Renal pelvis (tissue), 4 donors: Measurements from ENCODE around the gene PTOV1. TPM values are rescaled to one million over a fixed set of nuclear protein-coding genes. Genes with fewer than 3 reads are reported as not detected.

Experiments used
- DNase-seq: peaks from one replicate; pipeline ENCODE4 v3.0.0-alpha.2; 2013
- polyA plus RNA-seq, 3 donors: library from polyadenylated mRNA; unstranded; fragments of 120-200 nt; gene quantifications; one replicate each; pipeline ENCODE4 v1.2.1, GENCODE V29; 2013; ENCODE audit not compliant: insufficient read length in 3 of 3

PTOV1 gene
- polyA plus RNA-seq, 3 donors, result 351 to 386 (median 360) TPM

- DNase-seq, result no peak
Measured at GRCh38 chr19:49869009-49869483, 18.1 kb downstream of the PTOV1 start.

GRCh38 chr19:49869484-49870308 is 18.7 kb downstream of the PTOV1 start:
- peak; percentile 100 for DNase-seq

- no peak for DNase-seq
Measured at GRCh38 chr19:49870309-49870901, 19.4 kb downstream of the PTOV1 start.

DNA sequence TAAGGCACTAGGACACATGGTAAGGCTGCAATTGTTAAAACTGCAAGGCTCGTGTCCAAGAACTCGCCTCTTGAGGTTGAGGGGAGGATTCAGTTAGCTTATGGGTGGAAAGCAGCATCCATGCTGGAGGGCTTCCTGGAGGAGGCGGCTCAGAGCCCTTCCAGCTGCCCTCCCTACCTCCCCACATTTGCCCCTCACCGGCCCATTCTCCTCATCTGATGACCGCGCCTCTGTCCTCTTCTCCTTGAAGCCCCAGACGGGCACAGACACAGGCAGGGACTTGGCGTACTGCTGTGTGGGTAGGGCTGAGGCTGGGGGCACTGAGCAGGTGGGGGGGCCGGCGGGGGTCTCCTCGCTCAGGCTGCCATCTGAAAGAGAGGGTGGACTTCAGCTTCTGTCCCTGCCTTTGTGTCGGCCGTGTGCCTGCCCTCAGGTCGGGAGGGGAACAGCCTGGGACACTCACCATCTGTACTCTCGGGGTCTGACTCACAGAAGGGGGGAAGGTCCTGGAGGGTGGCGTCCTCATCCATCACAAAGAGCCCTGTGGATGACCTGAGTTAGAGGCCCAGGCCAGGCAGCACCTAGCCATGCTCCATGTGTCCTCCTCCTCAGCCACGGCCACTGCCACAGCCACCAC is 20.5 kb downstream of the PTOV1 start:
- no peak for DNase-seq

GRCh38 chr19:49872245-49873128 is 21.5 kb downstream of the PTOV1 start:
- no peak for DNase-seq

- DNase-seq, result no peak
Measured at GRCh38 chr19:49873129-49873521, 22.2 kb downstream of the PTOV1 start.

GRCh38 chr19:49873834-49874233 is 22.9 kb downstream of the PTOV1 start:
- DNase-seq, result no peak

DNA sequence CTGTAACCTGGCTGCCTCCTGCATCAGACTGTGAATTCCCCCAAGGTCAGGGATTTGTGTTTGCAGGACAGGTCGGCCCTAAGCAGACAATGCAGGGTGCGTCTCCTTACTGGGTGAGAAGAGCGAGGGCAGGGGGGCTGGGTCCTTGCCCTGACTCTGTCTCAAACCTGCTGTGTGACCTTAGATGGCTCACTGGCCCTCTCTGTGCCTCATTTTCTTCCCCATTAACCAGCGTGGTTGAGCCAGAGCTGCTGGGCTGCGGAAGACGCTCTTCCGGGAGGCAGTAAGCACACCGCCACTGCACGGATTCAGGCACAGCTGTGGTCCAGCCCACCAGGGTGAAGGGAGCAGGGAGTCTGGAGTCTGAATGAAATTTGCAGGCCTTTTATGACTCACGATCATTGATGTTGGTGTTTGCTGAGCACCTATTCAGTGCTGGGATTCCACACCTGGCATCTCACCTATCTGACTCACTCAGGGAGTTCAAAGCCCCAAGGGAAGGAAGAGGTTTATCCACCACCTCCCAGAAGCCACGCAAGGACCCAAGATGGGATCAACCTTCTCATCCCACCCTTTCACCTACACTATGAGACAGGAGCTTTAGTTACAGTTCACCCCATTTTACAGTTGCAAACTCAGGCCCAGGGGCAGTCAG is 23.7 kb downstream of the PTOV1 start:
- no peak for DNase-seq

DNA sequence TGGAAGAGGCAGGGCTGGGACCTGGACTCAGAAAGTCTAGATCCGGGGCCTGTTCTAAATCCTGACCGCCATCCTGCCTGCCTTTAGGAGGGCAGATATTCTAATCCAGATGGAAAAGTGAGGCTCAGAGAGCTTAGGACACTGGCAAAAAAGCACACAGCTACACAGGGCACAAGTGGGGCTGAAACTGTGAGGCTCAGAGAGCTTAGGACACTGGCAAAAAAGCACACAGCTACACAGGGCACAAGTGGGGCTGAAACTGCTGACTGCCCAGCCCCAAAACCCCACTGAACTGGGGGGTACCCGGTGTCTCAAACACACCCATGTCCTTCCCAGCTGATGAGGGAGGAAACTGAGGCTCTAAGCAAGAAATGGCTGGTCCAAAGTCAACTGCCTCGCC is 24.2 kb downstream of the PTOV1 start:
- no peak for DNase-seq

DNA sequence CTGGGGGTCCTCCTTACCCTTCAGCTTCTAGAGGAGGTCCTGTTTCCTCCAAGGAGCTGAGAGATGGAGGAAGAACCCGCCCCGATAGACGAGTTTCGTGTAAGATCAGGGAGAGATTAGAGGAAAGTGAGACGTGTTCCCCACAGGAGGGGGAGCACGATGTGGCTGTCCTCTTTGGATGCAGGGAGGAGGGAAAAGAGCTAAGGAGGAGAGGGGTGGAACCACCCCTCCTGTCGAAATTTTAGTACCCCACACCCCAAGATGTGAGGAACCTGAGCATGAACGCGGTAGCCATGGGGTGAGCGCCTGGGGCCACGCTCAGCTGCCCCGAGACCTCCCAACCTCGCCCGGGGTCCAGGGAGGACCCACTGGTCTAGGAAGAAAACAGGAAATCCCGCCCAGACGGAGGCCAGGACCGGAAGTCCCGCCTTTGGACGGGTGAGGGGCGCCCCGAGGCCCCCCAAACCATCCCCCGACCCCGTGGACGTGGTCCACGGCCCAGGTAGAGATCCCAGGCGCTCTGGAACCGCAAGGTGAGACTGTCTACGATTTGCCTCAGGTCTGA is 25.0 kb downstream of the PTOV1 start:
- no peak for DNase-seq

DNA sequence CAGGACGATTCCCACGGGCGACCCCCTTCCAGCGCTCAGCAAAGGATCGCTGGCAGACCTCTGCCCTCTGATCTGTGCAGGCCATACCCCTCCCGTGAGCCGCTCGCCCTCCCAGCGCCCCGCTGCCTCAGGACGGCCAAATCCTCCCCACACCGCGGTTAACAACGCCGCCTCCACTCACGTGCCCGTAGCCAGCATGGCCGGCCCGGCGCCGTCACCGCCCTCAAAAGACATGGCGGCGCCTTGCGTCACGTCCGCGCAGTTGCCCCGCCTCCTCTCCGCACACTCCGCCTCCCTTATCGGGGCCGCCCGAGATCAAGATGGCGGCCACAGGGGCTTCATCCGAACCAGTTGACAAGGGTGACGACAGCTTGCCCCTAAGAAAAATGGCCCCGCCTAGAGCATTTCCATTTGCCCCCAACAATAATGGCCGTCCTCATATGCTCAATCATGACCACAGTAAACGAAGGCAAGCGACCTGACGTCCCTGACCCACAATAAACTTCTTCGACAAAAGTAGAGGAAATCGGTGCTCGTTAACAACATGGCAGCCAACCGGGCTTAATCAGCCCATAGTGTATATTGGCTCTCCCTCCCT is 25.6 kb downstream of the PTOV1 start:
- DNase-seq, result peak; percentile 99

- peak; percentile 100 for DNase-seq
Measured at GRCh38 chr19:49877020-49877878, 26.3 kb downstream of the PTOV1 start, which contains the start of the genes AKT1S1 and TBC1D17. TSS of gene AKT1S1 (minus strand) at chr19:49877355. CDS start at chr19:49873295, 4,060 bp downstream. TSS of gene TBC1D17 (plus strand) at chr19:49877702. CDS start at chr19:49877724, 22 bp downstream.

GRCh38 chr19:49877879-49878743 is 27.2 kb downstream of the PTOV1 start:
- peak; percentile 97 for DNase-seq

- no peak for DNase-seq
Measured at GRCh38 chr19:49878744-49879070, 27.7 kb downstream of the PTOV1 start.

GRCh38 chr19:49879243-49879963 is 28.4 kb downstream of the PTOV1 start:
- DNase-seq, result no peak

- DNase-seq, result no peak
Measured at GRCh38 chr19:49880162-49880869, 29.4 kb downstream of the PTOV1 start.

- no peak for DNase-seq
Measured at GRCh38 chr19:49881186-49881585, 30.2 kb downstream of the PTOV1 start.
